Epithelial cell of umbilical artery (primary cell): ENCODE data around the gene PHF10. TPM values are rescaled to one million over a fixed set of nuclear protein-coding genes. Genes with fewer than 3 reads are reported as not detected.

Experiments used
- total RNA-seq: library from RNA; depleted of rRNA; stranded (reverse); fragments of >200 nt; gene quantifications from 2 replicates; pipeline ENCODE4 v1.2.3, GENCODE V29; 2014

PHF10 gene
- 29.6 and 32.4 TPM in 2 replicates for total RNA-seq

GRCh38 chr6:169724494-169725124, at the start of gene PHF10:
TSS of gene PHF10 (minus strand) at chr6:169724500. CDS start at chr6:169723931, 569 bp downstream.

GRCh38 chr6:169751242-169752073, 27.2 kb upstream of the PHF10 start, which contains the start of the genes DYNLT2 and ERMARD:
TSS of gene DYNLT2 (minus strand) at chr6:169751572. CDS start at chr6:169751458, 114 bp downstream.
TSS of gene ERMARD (plus strand) at chr6:169751622. CDS start at chr6:169751658, 36 bp downstream.

GRCh38 chr6:169701954-169702839, 22.1 kb downstream of the PHF10 start, which contains the start of the genes C6orf120 and WDR27:
TSS of gene C6orf120 (plus strand) at chr6:169702126. CDS start at chr6:169702460, 334 bp downstream.
TSS of gene WDR27 (minus strand) at chr6:169702029. CDS start at chr6:169689005, 13,024 bp downstream.

Other genes with a start within 250 kb of the PHF10 start
- 16.6 and 34.0 TPM in 2 replicates for gene WDR27, start 22.5 kb downstream of the PHF10 start, total RNA-seq
- gene C6orf120, start 22.4 kb downstream of the PHF10 start, total RNA-seq = 25.7 and 26.3 TPM in 2 replicates
- 0.61 and 0.97 TPM in 2 replicates for gene DYNLT2, start 27.1 kb upstream of the PHF10 start, total RNA-seq
- gene ERMARD, start 27.1 kb upstream of the PHF10 start, total RNA-seq = 14.9 and 29.3 TPM in 2 replicates